Testis (tissue), 2 donors: Measurements from ENCODE around the gene C16orf54.

Source experiments
- CTCF ChIP-seq, 3 experiments: fragments of 450-650 bp in 2 of 3; fragments of 200-600 bp in 1 of 3; sonication (generic) in 1 of 3; IDR thresholded peaks; one replicate each; pipeline ENCODE4 v1.5.1; 2016 to 2019; ENCODE audit warnings: antibody characterized with exemption in 3 of 3, mild to moderate bottlenecking in 2 of 3, moderate library complexity in 1 of 3
- POLR2A ChIP-seq: fragments of 450-650 bp; IDR thresholded peaks from one replicate; pipeline ENCODE4 v1.6.1; 2017; ENCODE audit warnings: antibody characterized with exemption, mild to moderate bottlenecking, moderate library complexity

DNA sequence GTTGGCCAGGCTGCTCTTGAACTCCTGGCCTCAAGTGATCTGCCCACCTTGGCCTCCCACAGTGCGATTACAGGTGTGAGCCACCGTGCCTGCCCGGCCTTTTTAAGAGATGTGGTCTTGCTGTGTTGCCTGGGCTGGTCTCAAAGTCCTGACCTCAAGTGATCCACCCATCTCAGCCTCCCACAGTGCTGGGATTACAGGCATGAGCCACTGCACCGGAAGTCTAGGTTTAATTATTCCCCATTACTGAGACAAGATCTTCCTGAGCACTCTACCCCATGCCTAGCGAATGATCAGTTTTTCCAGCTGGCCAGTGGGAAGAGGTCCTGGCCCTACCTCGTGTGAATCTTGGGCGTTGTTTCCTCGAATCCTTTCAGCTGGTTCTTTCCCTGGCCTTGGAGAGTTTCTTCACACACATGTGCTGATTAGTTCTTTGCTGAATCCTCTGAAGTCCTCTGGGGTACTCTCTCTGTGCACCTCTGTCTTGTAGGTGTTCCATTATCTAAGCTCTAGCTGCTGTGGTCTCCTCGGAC is 18.9 kb downstream of the C16orf54 start:
- no peak for TF ChIP-seq POLR2A
- no peak for TF ChIP-seq CTCF (IDR thresholded peaks at IDR 0.05)
